CD4-positive, alpha-beta T cell treated with Interleukin-17A for 4 hours (primary cell): ENCODE measurements around the gene KRT2.

Experiments
- DNase-seq: peaks from one replicate; pipeline ENCODE4 v3.0.0-alpha.2; 2020; ENCODE audit warnings: mixed read lengths

The KRT2 gene

DNA sequence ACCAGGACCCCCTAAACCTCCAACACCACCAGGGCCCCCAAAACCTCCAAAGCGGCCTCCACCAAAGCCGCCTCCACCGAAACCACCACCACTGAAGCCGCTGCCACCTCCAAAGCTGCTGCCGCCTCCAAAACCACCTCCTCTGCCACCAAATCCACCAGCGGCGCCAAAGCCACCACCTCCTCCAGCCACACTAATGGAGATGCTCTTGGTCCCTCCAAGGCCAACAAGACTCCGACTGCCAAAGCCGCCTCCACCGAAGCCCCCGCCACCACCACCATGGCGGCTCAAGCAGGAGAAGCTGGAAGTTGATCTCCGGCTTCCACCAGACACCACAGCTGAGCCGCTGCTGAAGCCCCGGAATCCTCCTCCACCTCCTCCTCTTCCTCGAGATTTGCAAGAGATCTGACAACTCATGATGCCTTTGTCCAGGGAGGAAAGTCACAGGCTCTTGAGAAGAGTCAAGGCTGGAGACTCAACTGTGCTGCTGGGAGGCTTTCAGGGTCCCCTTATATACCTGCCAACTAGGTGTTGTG, at the start of gene KRT2:
KRT2 (minus strand) TSS at position 486 of the 536 bp plus-strand sequence; CDS start at position 417, 69 bp downstream.
- DNase-seq: no peak

DNA sequence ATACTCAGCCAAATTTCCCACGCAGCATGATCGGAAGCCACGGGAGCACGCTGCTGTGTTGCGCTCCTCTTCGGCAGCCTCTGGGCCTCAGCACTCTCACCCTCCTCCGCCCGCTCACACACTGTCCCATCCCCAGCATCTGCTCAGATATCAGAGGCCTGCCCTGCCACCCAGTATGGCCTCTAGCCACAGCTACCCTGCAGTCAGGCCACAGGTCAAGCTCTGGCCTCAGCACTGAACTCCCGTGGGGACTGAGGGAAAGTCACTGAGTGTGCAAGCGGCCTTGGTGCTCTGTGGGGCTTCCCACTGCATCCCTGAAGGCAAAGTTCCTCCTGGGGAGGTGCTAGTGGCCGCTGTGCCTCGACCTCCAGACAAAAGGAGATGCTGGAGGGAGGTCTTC, 49.3 kb upstream of the KRT2 start:
- DNase-seq: no peak

DNA sequence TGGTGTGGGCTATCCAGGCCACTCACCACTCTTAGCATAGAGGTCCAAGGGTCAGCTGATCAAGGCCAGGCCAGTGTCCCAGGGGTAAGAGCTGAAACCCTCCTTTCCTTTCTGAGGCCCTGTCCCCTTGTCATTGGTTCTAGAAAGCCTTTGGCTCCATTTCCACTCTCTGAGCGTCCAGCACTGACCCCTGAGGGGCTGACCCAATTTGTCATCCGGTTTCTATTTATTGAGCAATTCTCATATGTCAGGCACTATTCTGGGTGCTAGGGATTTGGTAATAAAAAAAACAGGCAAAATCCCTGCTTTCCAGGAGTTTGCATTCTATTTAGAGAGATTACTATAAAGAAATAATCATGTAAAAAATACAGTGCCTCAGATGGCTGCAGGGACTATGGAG, 47.9 kb upstream of the KRT2 start:
- DNase-seq: no peak

DNA sequence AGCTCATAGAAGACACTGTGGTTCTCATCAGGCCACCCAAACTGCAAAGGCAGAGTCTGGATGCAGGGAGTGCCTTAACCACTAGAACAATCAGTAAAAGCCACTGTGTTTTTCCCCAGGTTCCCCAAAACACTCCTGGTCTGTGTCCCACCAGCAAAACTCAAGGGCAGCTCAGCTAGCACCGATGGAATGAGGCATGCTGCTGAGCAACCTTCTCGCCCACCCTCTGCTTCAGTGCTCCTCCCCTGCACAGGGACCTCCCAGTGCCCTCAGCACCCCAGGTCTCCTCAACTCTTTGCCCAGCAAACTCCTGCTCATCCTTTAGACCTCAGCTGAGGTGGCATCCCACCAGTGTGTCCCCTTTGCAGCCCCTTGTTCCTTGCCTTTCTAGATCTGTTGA, 47.4 kb upstream of the KRT2 start:
- no peak for DNase-seq

GRCh38 chr12:52698651-52699340, 46.8 kb upstream of the KRT2 start:
- DNase-seq: no peak

- DNase-seq: no peak
Observed at GRCh38 chr12:52697058-52697582, 45.1 kb upstream of the KRT2 start.

DNA sequence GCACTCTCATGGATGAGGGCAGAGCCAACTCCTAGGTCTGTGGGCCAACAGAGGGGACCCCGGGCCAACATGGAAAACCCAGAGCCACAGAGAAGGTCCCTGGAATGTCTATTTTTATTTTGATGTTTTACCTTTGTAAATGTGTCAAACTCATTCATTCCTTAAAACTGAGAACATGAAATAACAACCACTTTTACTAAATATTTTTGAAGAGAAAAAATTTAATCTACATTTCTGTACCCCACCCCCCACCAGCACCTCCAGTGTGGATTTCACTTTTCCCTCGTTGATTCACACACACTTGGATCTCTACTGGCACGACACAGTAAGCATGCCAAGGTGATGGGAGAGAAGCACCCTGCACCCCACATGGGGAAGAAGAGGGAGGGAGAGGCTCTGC, 44.6 kb upstream of the KRT2 start:
- DNase-seq: no peak

DNA sequence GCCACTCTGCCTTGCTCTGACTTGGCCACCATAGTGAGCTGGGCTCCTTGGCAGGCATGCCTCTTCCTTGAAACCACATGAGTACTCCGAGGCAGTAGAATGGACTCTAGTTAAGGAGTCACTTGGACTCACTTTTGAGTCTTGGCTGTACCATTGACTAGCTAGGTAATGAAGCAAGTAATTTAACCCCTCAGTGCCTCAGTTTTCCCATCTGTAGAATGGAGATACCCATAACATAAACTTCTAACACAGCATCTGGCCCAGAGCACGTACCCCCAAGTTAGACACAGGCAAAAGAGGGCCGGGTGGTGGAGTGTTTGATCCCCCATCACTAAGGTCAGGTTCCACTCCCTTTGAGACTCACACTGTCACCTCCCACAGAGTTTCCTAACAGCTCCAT, 43.0 kb upstream of the KRT2 start:
- no peak for DNase-seq

GRCh38 chr12:52694151-52694550, 42.1 kb upstream of the KRT2 start:
- no peak for DNase-seq

- no peak for DNase-seq
Observed at GRCh38 chr12:52693261-52693660, 41.2 kb upstream of the KRT2 start.

DNA sequence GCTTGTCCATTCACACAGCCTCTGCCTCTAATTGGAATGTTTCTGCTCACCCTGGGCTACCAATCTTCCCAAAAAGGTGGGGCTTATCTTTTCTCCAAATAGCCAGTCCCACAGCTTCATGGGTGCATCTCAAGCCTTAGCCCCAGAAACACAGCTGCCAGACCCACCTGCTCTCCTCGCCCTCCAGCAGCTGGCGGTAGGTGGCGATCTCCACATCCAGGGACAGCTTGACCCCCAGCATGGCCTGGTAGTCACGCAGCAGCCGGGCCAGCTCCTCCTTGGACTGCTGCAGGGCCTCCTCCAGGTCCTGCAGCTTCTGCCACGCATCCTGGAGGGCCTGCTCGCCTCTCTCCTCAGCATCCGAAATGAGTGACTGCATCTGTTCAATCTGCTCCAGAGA, 40.2 kb upstream of the KRT2 start:
- DNase-seq: no peak

- no peak for DNase-seq
Observed at GRCh38 chr12:52691841-52692150, 39.8 kb upstream of the KRT2 start.

DNA sequence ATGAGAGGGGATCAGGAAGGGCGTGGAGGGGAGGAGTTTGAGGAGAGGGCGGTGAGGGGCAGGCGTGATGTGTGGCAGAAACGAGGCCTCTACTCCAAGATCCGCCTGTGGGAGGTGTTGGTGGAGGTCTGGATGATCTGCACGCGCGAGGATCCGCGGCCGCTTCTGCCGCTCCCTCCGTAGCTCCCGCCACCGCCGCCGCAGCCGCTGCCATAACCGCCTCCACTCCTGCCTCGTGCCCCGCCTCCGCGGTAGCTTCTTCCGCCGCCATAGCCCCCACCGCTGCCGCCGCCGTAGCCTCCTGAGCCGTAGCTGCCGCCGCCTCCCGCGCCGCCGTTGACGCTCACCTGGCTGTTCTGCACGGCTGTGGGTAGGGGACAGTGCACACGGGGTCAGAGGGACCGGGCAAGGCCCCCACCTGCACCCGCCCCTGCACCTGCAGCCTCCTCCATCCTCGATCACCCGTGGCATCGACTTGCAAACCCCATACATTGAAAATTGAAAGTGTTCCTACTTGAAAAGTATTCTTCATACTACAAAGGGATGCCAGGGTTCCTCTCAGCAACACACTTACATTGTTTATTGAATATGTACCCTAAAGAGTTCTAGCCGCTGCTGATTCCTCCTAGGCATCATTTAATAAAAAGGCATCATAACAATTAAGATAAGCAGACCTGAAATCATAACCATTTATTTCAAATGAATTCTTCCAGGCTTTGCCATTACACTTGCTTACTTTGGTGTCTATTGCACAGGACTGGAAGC, 39.2 kb upstream of the KRT2 start:
- DNase-seq: peak; percentile 79

DNA sequence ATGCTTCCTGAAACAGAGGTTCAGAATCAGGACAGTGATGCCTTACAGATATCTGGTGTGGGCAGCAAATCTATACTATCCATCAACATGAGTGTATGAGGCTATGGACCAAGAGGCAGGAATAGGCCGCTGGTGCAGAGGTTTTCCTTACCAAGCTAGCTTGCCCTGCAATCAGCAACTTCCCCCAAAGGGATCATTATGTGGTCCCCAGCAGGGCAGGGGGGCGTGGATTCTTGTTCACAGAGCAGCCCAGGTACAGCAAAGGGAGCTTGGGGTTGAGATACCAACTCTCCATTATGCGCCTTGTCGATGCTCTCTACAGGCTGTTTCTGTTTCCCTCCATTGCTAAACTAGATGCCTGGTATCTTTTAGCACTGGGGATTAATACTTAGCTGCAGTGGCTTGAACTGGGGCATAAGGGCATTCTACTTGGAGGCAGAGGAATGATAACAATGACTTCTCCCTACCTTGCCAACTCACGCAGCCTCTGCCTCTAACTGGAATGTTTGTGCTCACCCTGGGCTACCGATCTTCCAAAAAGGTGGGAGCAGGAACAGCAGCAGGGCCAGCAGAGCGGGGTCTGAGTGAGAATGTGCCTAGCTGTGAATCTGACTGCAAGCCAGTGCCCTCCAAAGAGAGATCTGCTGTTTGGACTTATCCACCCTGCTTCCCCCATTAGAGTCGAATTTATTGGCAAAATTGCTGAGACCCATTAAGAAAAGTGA, 38.5 kb upstream of the KRT2 start:
- DNase-seq: no peak

DNA sequence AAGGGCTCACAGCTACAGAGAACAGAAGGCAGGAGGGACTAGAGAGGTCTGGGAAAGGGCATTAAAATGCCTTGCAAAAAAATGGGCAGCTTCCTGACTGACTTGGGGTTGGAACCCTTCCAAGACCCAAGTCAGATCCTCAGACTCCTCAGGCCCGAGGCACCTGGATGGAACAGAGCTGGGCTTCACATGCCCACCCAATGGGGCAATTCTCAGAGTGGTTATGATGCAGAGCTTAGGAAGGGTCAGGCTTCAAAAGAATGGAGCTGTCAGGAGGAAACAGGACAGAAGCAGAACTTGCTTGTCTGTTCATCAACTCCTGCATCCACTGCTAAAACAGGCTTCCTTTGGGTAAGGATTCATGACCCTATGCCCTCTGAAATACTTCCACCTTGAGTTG, 37.9 kb upstream of the KRT2 start:
- DNase-seq: no peak

DNA sequence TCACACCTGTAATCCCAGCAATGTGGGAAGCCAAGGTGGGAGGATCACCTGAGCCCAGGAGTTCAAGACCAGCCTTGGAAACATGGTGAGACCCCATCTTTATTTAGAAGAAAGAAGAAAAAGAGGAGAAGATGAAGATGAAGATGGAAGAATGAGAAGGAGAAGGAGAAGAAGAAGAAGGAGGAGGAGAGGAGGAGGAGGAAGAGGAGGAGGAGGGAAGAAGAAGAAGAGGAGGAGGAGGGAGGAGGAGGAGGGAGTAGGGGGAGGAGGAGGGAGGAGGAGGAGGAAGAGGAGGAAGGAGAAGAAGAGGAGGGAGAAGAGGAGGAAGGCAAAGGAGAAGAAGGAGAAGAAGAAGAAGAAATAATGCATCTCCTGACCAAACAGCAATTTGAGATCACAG, 37.2 kb upstream of the KRT2 start:
- no peak for DNase-seq

- no peak for DNase-seq
Observed at GRCh38 chr12:52688481-52688880, 36.5 kb upstream of the KRT2 start.

DNA sequence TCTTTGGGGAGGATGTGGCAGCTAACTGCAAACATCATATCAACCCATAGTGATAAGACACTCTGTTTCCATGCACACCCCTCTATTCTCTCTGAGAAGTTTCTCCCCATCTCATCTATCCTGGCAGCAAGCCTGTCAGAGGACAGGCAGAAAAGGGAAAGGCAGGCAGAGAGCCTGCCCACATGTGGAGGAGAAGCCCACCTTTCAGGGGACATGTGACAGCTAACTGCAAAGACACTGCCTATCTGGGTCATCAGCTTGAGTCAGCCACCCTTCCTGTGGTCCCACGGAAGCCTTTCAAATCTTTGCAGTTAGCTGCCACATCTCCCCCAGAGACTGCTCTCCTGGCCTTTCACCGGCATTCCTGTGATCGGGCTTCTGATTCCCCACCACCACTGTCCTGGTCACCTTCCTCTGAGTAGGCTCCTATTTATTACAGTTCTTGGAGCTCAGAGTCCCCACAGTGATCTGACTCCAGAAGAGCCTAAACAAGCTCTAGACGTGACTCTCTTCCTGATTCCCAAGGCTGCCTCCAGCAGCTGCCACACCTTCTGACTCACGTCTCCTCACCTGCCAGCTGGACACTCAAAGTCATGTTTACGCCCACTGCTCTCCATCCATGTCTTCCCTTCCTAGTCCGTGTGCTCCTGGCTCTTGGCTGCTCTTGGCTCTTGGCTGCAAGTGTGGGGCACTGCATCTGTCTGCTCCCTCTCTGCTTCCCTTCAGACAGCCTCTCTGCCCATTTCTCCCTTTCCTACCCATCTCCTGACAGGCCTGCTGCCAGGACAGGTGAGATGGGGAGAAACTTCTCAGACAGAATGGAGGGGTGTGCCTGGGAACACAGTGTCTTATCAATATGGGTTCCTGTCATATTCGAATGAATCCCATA, 35.7 kb upstream of the KRT2 start:
- DNase-seq: no peak

GRCh38 chr12:52686756-52687487, 34.9 kb upstream of the KRT2 start:
- DNase-seq: no peak

GRCh38 chr12:52686063-52686462, 34.1 kb upstream of the KRT2 start:
- no peak for DNase-seq

GRCh38 chr12:52685406-52685890, 33.4 kb upstream of the KRT2 start:
- DNase-seq: no peak

DNA sequence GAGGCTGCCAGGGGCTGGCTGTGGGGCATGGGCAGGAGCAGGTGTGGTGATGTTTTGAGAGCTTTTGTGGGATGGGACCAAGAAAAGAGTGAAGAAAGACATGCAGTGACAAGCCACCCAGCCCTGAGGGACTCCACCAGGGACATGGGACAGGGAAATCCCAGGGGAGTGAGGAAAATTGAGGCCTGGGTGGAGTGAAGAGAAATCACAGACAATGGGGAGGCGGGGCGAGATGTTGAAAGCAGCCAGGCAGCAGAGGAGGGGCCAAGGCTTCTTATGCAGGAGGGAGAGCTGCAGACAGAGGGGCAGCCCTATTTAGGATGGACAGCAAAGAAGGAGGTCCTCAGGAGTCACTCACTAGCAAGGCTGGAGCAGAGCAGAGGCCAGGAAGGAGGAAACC, 32.4 kb upstream of the KRT2 start:
- no peak for DNase-seq
